ENCODE results near the gene TAL1.
A peak's percentile ranks its signal among the peaks of the same experiment; 100 is the strongest.
"Not testable (repeated sequence)": the region's sequence is repeated elsewhere in the genome, so short reads cannot be mapped to it uniquely, and the experiment has no call there.

TAL1 gene

GRCh38 chr1:47232187-47232874 is at the start of gene TAL1:
Gene TAL1 (minus strand): TSS chr1:47232225. CDS start chr1:47225888, 6,337 bp downstream.
- H3K4me3 ChIP-seq (ENCODE audit: low read depth, low read length), result no peak within 1 kb of the TSS
- in situ Hi-C loops (cut with HindIII; ENCODE audit: low pct_ligation_motif_present, low sequenced_read_pairs), result no loop called here
- H3K27me3 ChIP-seq (replicated peaks), result peaks cover 67% of the 10 kb centered on the region
- TF ChIP-seq CTCF (IDR thresholded peaks at IDR 0.05; ENCODE audit: low read depth, low read length, missing control alignments), result no peak
- no peak within 1 kb of the TSS for H3K27ac ChIP-seq
- H3K36me3 ChIP-seq (replicated peaks), result no peaks in the 10 kb centered on the region
- no peak for DNase-seq

GRCh38 chr1:47280142-47280541 is 48.1 kb upstream of the TAL1 start:
- Histone ChIP-seq H3K27me3 (replicated peaks) (no peaks in the 10 kb centered on the region), H3K36me3 (replicated peaks) (peaks cover 15% of the 10 kb centered on the region), H3K27ac (no peak overlapping the region), H3K4me3 (ENCODE audit: low read depth, low read length) (no peak overlapping the region)
- no peak for TF ChIP-seq CTCF (IDR thresholded peaks at IDR 0.05; ENCODE audit: low read depth, low read length, missing control alignments)
- no peak for DNase-seq
- in situ Hi-C loops (cut with HindIII; ENCODE audit: low pct_ligation_motif_present, low sequenced_read_pairs), result no loop called here

- DNase-seq, result no peak
- in situ Hi-C loops (cut with HindIII; ENCODE audit: low pct_ligation_motif_present, low sequenced_read_pairs), result no loop called here
Measured at GRCh38 chr1:47276850-47277249, 44.8 kb upstream of the TAL1 start.

GRCh38 chr1:47275811-47276210 is 43.8 kb upstream of the TAL1 start:
- H3K27me3 ChIP-seq (replicated peaks); H3K4me3 ChIP-seq (ENCODE audit: low read depth, low read length); in situ Hi-C loops (cut with HindIII; ENCODE audit: low pct_ligation_motif_present, low sequenced_read_pairs); H3K27ac ChIP-seq: not testable (repeated sequence)
- H3K36me3 ChIP-seq (replicated peaks), result peaks cover 11% of the 10 kb centered on the region
- DNase-seq, result peak; percentile 12

More at GRCh38 chr1:47276850-47277249, 44.8 kb upstream of the TAL1 start:
- Histone ChIP-seq H3K27ac (no peak overlapping the region), H3K4me3 (ENCODE audit: low read depth, low read length) (no peak overlapping the region), H3K27me3 (replicated peaks) (no peaks in the 10 kb centered on the region), H3K36me3 (replicated peaks) (peaks cover 12% of the 10 kb centered on the region)
- no peak for TF ChIP-seq CTCF (IDR thresholded peaks at IDR 0.05; ENCODE audit: low read depth, low read length, missing control alignments)

GRCh38 chr1:47265529-47265928 is 33.5 kb upstream of the TAL1 start:
- H3K36me3 ChIP-seq (replicated peaks); in situ Hi-C loops (cut with HindIII; ENCODE audit: low pct_ligation_motif_present, low sequenced_read_pairs); H3K27me3 ChIP-seq (replicated peaks); H3K27ac ChIP-seq; H3K4me3 ChIP-seq (ENCODE audit: low read depth, low read length); DNase-seq: not testable (repeated sequence)

GRCh38 chr1:47262787-47263413 is 30.9 kb upstream of the TAL1 start:
- peak; percentile 78 for TF ChIP-seq CTCF (IDR thresholded peaks at IDR 0.05; ENCODE audit: low read depth, low read length, missing control alignments)
- in situ Hi-C loops (cut with HindIII; ENCODE audit: low pct_ligation_motif_present, low sequenced_read_pairs), result no loop called here
- peaks cover 5% of the 10 kb centered on the region for H3K36me3 ChIP-seq (replicated peaks)
- no peaks in the 10 kb centered on the region for H3K27me3 ChIP-seq (replicated peaks)
- H3K27ac ChIP-seq, result no peak overlapping the region
- peak; percentile 49 for DNase-seq
- no peak overlapping the region for H3K4me3 ChIP-seq (ENCODE audit: low read depth, low read length)
